ENCODE measurements around the gene PLVAP.

PLVAP gene

GRCh38 chr19:17353386-17353785, 23.8 kb downstream of the PLVAP start:
- DNase-seq: no peak

- no peak for DNase-seq
Measured at GRCh38 chr19:17352608-17353280, 24.4 kb downstream of the PLVAP start.

- DNase-seq: no peak
Measured at GRCh38 chr19:17351815-17352435, 25.2 kb downstream of the PLVAP start.

- no peak for DNase-seq
Measured at GRCh38 chr19:17348700-17349099, 28.4 kb downstream of the PLVAP start.

GRCh38 chr19:17347877-17348276, 29.3 kb downstream of the PLVAP start:
- DNase-seq: no peak

GRCh38 chr19:17347361-17347760, 29.8 kb downstream of the PLVAP start:
- no peak for DNase-seq

- DNase-seq: peak; percentile 81
Measured at GRCh38 chr19:17346109-17346671, 31.0 kb downstream of the PLVAP start.

- no peak for DNase-seq
Measured at GRCh38 chr19:17341845-17342244, 35.3 kb downstream of the PLVAP start.

- no peak for DNase-seq
Measured at GRCh38 chr19:17341386-17341785, 35.8 kb downstream of the PLVAP start.

GRCh38 chr19:17340871-17341357, 36.2 kb downstream of the PLVAP start:
- no peak for DNase-seq

- no peak for DNase-seq
Measured at GRCh38 chr19:17340302-17340870, 36.8 kb downstream of the PLVAP start.

GRCh38 chr19:17339088-17339741, 37.9 kb downstream of the PLVAP start:
- DNase-seq: no peak

GRCh38 chr19:17338433-17339078, 38.6 kb downstream of the PLVAP start:
- DNase-seq: no peak

GRCh38 chr19:17337675-17338432, 39.3 kb downstream of the PLVAP start:
- DNase-seq: no peak

- peak; percentile 93 for DNase-seq
Measured at GRCh38 chr19:17336872-17337674, 40.1 kb downstream of the PLVAP start, which contains the start of gene GTPBP3. Gene GTPBP3 (plus strand): TSS chr19:17337553. CDS start chr19:17337612, 59 bp downstream.

GRCh38 chr19:17335575-17335974, 41.6 kb downstream of the PLVAP start:
- no peak for DNase-seq

GRCh38 chr19:17334414-17335409, 42.4 kb downstream of the PLVAP start, which contains the start of gene ANO8:
Gene ANO8 (minus strand): TSS chr19:17334855. CDS start chr19:17334670, 185 bp downstream.
- peak; percentile 96 for DNase-seq

- peak; percentile 72 for DNase-seq
Measured at GRCh38 chr19:17333611-17334413, 43.3 kb downstream of the PLVAP start.

Measured in activated T-cell treated with anti-CD3 and anti-CD28 coated beads, Interleukin-2, amount 50 U/mL, for 1 hour (primary cell).